GM12878 (cell line): ENCODE measurements around the gene GRIN2A. TPM values are rescaled to one million over a fixed set of nuclear protein-coding genes. Genes with fewer than 3 reads are reported as not detected.

Experiments used
- ATAC-seq: fragments of 200-7000 bp; cut with Tn5 transposase; 3 replicates; pipeline ENCODE4 v1.9.1; 2020; ENCODE audit warnings: mild to moderate bottlenecking, moderate library complexity
- BruUV-seq: library from RNA; stranded (reverse); fragments of 400-500 nt; replicated peaks from 2 replicates; lab custom pipeline; 2021; lab: Mats Ljungman, UMichigan
- CTCF ChIA-PET: fragments of 300-600 bp; sonication (Branson Sonifier 250); formaldehyde crosslinking; extraction: SDS; loops from one replicate; lab custom pipeline; 2021; ENCODE audit warnings: inconsistent platforms; lab: Yijun Ruan, JAX
- POLR2A ChIA-PET: fragments of 350-600 bp; formaldehyde crosslinking; extraction: SDS; loops from one replicate; lab custom pipeline; 2021; ENCODE audit warnings: inconsistent platforms; lab: Charles Lee
- RAD21 ChIA-PET: fragments of 300-600 bp; sonication (Branson Sonifier 250); formaldehyde crosslinking; loops from one replicate; lab custom pipeline; 2023; ENCODE audit warnings: antibody characterized with exemption; ENCODE audit not compliant: unreplicated experiment; lab: Charles Lee
- SMC1A ChIA-PET: fragments of 300-600 bp; sonication (Branson Sonifier 250); formaldehyde crosslinking; loops from one replicate; lab custom pipeline; 2023; ENCODE audit not compliant: unreplicated experiment, uncharacterized antibody; lab: Charles Lee
- DNase-seq: peaks from one replicate; pipeline ENCODE4 v3.0.0-alpha.2; 2011; ENCODE audit warnings: low read depth, low spot score
- FAIRE-seq: peaks from 3 replicates; lab custom pipeline; 2011; peaks lifted over from hg19 to GRCh38; lab: Jason Lieb, UNC
- H2AFZ ChIP-seq: 2 replicates; pipeline ENCODE4 v1.6.0; 2011; ENCODE audit warnings: low read depth, low read length, control low read depth; ENCODE audit not compliant: control insufficient read depth
- H3K27ac ChIP-seq: 2 replicates; pipeline ENCODE4 v1.5.1; 2011; ENCODE audit warnings: control low read depth; ENCODE audit not compliant: control insufficient read depth, insufficient read depth
- H3K27me3 ChIP-seq, 2 experiments: replicated peaks in 1 of 2; 2 replicates each; pipeline versions ENCODE4 v1.6.0 to v1.6.1; 2011; ENCODE audit warnings: low read length in 1 of 2; ENCODE audit not compliant: control insufficient read depth in 2 of 2, insufficient read depth in 2 of 2
- H3K36me3 ChIP-seq, 2 experiments: 2 replicates each; pipeline ENCODE4 v1.5.1; 2011; ENCODE audit warnings: low read length in 1 of 2; ENCODE audit not compliant: control insufficient read depth in 2 of 2, insufficient read depth in 2 of 2
- H3K4me1 ChIP-seq: 2 replicates; pipeline ENCODE4 v1.6.1; 2011; ENCODE audit warnings: mild to moderate bottlenecking, low read length, moderate library complexity, mixed read lengths; ENCODE audit not compliant: control insufficient read depth, insufficient read depth
- H3K4me2 ChIP-seq: 2 replicates; pipeline ENCODE4 v1.6.0; 2011; ENCODE audit warnings: control low read depth; ENCODE audit not compliant: control insufficient read depth, insufficient read depth
- H3K4me3 ChIP-seq: fragments of 200-600 bp; sonication (generic); 2 replicates; pipeline ENCODE4 v1.5.1; 2016
- H3K79me2 ChIP-seq: 2 replicates; pipeline ENCODE4 v1.6.0; 2011; ENCODE audit warnings: low read length; ENCODE audit not compliant: control insufficient read depth, insufficient read depth
- H3K9ac ChIP-seq: 2 replicates; pipeline ENCODE4 v1.8.0; 2011; ENCODE audit warnings: low read length, control low read depth, mixed read lengths; ENCODE audit not compliant: control insufficient read depth, insufficient read depth
- H3K9me3 ChIP-seq: replicated peaks from 3 replicates; pipeline ENCODE4 v1.5.1; 2011; ENCODE audit warnings: mild to moderate bottlenecking, low read length; ENCODE audit not compliant: control insufficient read depth, insufficient read depth
- H4K20me1 ChIP-seq: 2 replicates; pipeline ENCODE4 v1.6.0; 2011; ENCODE audit not compliant: control insufficient read depth, insufficient read depth
- BRCA1 ChIP-seq: IDR thresholded peaks from 2 replicates; pipeline ENCODE4 v1.6.1; 2011; ENCODE audit warnings: low read depth, low read length, improper control_type of control experiment
- EED ChIP-seq: sonication (generic); IDR thresholded peaks from 2 replicates; pipeline ENCODE4 v1.6.1; 2016; ENCODE audit warnings: antibody characterized with exemption, low read depth
- JUNB ChIP-seq: IDR thresholded peaks from 2 replicates; pipeline ENCODE4 v1.6.1; 2016; ENCODE audit warnings: antibody characterized with exemption, mild to moderate bottlenecking
- MEF2A ChIP-seq: IDR thresholded peaks from 2 replicates; pipeline ENCODE4 v1.6.1; 2011; ENCODE audit warnings: low read depth, mild to moderate bottlenecking, low read length, moderate library complexity; ENCODE audit not compliant: insufficient read depth
- RUNX3 ChIP-seq: IDR thresholded peaks from 2 replicates; pipeline ENCODE4 v1.6.1; 2012; ENCODE audit warnings: low read length, inconsistent platforms
- USF1 ChIP-seq: IDR thresholded peaks from 2 replicates; pipeline ENCODE4 v1.6.1; 2011; ENCODE audit warnings: borderline replicate concordance, low read depth, mild to moderate bottlenecking, moderate library complexity, mixed read lengths, low read length; ENCODE audit not compliant: insufficient read depth; ENCODE audit errors: extremely low read length
- YBX1 ChIP-seq: fragments of 450-650 bp; IDR thresholded peaks from 2 replicates; pipeline ENCODE4 v1.6.1; 2016; ENCODE audit warnings: antibody characterized with exemption
- ZBTB4 ChIP-seq: fragments of 450-650 bp; formaldehyde crosslinking; IDR thresholded peaks from 2 replicates; pipeline ENCODE4 v1.4.0; 2022; ENCODE audit warnings: mild to moderate bottlenecking, moderate library complexity
- ZNF274 ChIP-seq: IDR thresholded peaks from one replicate; pipeline ENCODE4 v1.8.0; 2011; ENCODE audit not compliant: insufficient read length, insufficient read depth
- WGBS: methylation state at CpG from one replicate; pipeline ENCODE4 v1.1.6; 2016; ENCODE audit warnings: low lambda C conversion rate; ENCODE audit not compliant: insufficient replicate concordance, insufficient coverage; ENCODE audit errors: missing lambda C conversion rate; 5-methylcytosine and 5-hydroxymethylcytosine counted together
- in situ Hi-C: fragments of 300-500 bp; cut with MboI; formaldehyde crosslinking; loops from 9 replicates; pipeline ENCODE4 v1.14.3; 2018; ENCODE audit warnings: mixed read lengths
- intact Hi-C: fragments of 100-400 bp; cut with micrococcal nuclease; formaldehyde crosslinking; loops from one replicate; pipeline ENCODE4 v1.14.2; 2022; ENCODE audit not compliant: unreplicated experiment
- polyA plus RNA-seq, 11 experiments: library from polyadenylated mRNA; depleted of rRNA in 4 of 11; unstranded in 6 of 11; stranded (reverse) in 5 of 11; fragments of >200 nt; fragmentation: Nextera tagmentation in 4 of 11; fragmentation: Illumina TruSeq in 1 of 11; extraction: Ambion mirVana in 4 of 11; extraction: Trizol in 1 of 11; gene quantifications; 1 replicate in 1 of 11; 2 replicates in 10 of 11; pipeline versions ENCODE4 v1.2.1 to v1.2.3, GENCODE V29; 2011 to 2016; ENCODE audit warnings: inconsistent platforms in 2 of 11, missing spikeins in 2 of 11, low read depth in 1 of 11
- total RNA-seq, 4 experiments: library from RNA; depleted of rRNA in 3 of 4; stranded (reverse); fragments of >200 nt in 3 of 4; fragmentation: Illumina TruSeq in 1 of 4; extraction: Trizol in 1 of 4; gene quantifications; 2 replicates each; pipeline versions ENCODE4 v1.2.1 to v1.2.3, GENCODE V29; 2013 to 2021

Gene GRIN2A
- total and polyA plus RNA-seq, 10 of the 15 experiments (the other 5 are each of a cell fraction or from before 2014, with no cell fraction given): 2.4 to 13.3 (median 7.3) TPM

GRCh38 chr16:9932919-9933653, 249.1 kb downstream of the GRIN2A start:
- no peak overlapping the region for H2AFZ ChIP-seq
- H3K9me3 ChIP-seq: no peaks in the 10 kb centered on the region
- H3K27me3 ChIP-seq: no peaks in the 10 kb centered on the region; a peak in 1 of 4 replicates
- H3K4me1 ChIP-seq: peaks cover 4% of the 10 kb centered on the region
- TF ChIP-seq ZBTB4 (no peak), YBX1 (no peak), RUNX3 (peak; percentile 52; the same call in 1 of the 2 replicates), USF1 (no peak), ZNF274 (no peak), EED (0 out of 2 replicates have a peak, but pooled peaks have one; percentile 17), BRCA1 (no peak), JUNB (peak; percentile 66), MEF2A (no peak)
- no peaks in the 10 kb centered on the region for H3K36me3 ChIP-seq
- ChIA-PET POLR2A (interaction anchor here (0.8 kb wide), 1 partner anchor 21 kb away, joined by 3 read pairs; no protein-coding TSS in a partner anchor), CTCF (interaction anchor here (2.0 kb wide), 1 partner anchor 14 kb away, joined by 6 read pairs; no protein-coding TSS in a partner anchor), RAD21 (interaction anchor here (0.7 to 1.5 kb wide), 3 partner anchors 8 to 44 kb away, joined by 3 to 4 read pairs (median 3); no protein-coding TSS in a partner anchor), SMC1A (interaction anchor here (0.7 to 6.7 kb wide), 10 partner anchors 8 to 173 kb away, joined by 3 to 52 read pairs (median 4); no protein-coding TSS in a partner anchor)
- WGBS: 17% methylated on average over 5 of the region's 5 CpGs
- no TSS peak for BruUV-seq
- no peak overlapping the region for H3K9ac ChIP-seq
- ATAC-seq: no peak
- H3K27ac ChIP-seq: no peak overlapping the region
- no peaks in the 10 kb centered on the region for H3K79me2 ChIP-seq
- no peak overlapping the region for H3K4me3 ChIP-seq
- in situ Hi-C loops: no loop called here
- H4K20me1 ChIP-seq: no peaks in the 10 kb centered on the region
- no peak for FAIRE-seq
- H3K4me2 ChIP-seq: no peak overlapping the region
- intact Hi-C loops: no loop called here
- DNase-seq: no peak
